PC-9 (cell line): ENCODE measurements around the gene SLC16A9. TPM values are rescaled to one million over a fixed set of nuclear protein-coding genes. Genes with fewer than 3 reads are reported as not detected.

Experiments used
- BruUV-seq: library from RNA; stranded (reverse); fragments of 400-500 nt; replicated peaks from 2 replicates; lab custom pipeline; 2021; lab: Mats Ljungman, UMichigan
- CTCF ChIA-PET: fragments of 300-600 bp; sonication (Branson Sonifier 250); formaldehyde crosslinking; loops from one replicate; lab custom pipeline; 2022; ENCODE audit warnings: antibody characterized with exemption; lab: Charles Lee
- POLR2A ChIA-PET: fragments of 300-600 bp; sonication (Branson Sonifier 250); formaldehyde crosslinking; loops from one replicate; lab custom pipeline; 2022; ENCODE audit warnings: antibody characterized with exemption; ENCODE audit not compliant: unreplicated experiment; lab: Charles Lee
- DNase-seq, 2 experiments: peaks; one replicate each; pipeline versions ENCODE4 v3.0.0 to v3.0.0-alpha.2; 2015 to 2022; ENCODE audit warnings: mixed read lengths in 1 of 2
- H2AFZ ChIP-seq: fragments of 200-600 bp; sonication (generic); 2 replicates; pipeline ENCODE4 v1.8.1; 2017; ENCODE audit warnings: antibody characterized with exemption
- H3F3A ChIP-seq: fragments of 200-600 bp; sonication (generic); 2 replicates; pipeline ENCODE4 v1.8.1; 2017; ENCODE audit warnings: antibody characterized with exemption, mild to moderate bottlenecking, low read depth; ENCODE audit not compliant: insufficient read depth
- H3K27ac ChIP-seq: fragments of 200-600 bp; sonication (generic); 2 replicates; pipeline ENCODE4 v1.6.1; 2016; ENCODE audit warnings: mixed run types
- H3K27me3 ChIP-seq: fragments of 200-600 bp; sonication (generic); 2 replicates; pipeline ENCODE4 v1.6.1; 2016; ENCODE audit warnings: low read depth, mixed run types; ENCODE audit not compliant: insufficient read depth
- H3K36me3 ChIP-seq: fragments of 200-600 bp; sonication (generic); 2 replicates; pipeline ENCODE4 v1.6.1; 2016; ENCODE audit warnings: low read depth, mixed run types
- H3K4me1 ChIP-seq: fragments of 200-600 bp; sonication (generic); replicated peaks from 2 replicates; pipeline ENCODE4 v1.6.1; 2016; ENCODE audit warnings: mixed run types; ENCODE audit not compliant: insufficient read depth
- H3K4me2 ChIP-seq: fragments of 200-600 bp; sonication (generic); 2 replicates; pipeline ENCODE4 v1.6.1; 2017; ENCODE audit warnings: mixed run types
- H3K4me3 ChIP-seq: fragments of 200-600 bp; sonication (generic); 2 replicates; pipeline ENCODE4 v1.6.1; 2016; ENCODE audit warnings: mixed run types
- H3K79me2 ChIP-seq: fragments of 200-600 bp; sonication (generic); 2 replicates; pipeline ENCODE4 v1.6.1; 2017; ENCODE audit warnings: low read depth, mixed run types
- H3K9me2 ChIP-seq: fragments of 200-600 bp; sonication (generic); 2 replicates; pipeline ENCODE4 v1.8.1; 2017; ENCODE audit warnings: mild to moderate bottlenecking; ENCODE audit not compliant: insufficient read depth
- H3K9me3 ChIP-seq: fragments of 200-600 bp; sonication (generic); 2 replicates; pipeline ENCODE4 v1.8.1; 2016; ENCODE audit warnings: low read depth; ENCODE audit not compliant: insufficient read depth
- H4K20me1 ChIP-seq: fragments of 200-600 bp; sonication (generic); 2 replicates; pipeline ENCODE4 v1.8.1; 2017; ENCODE audit not compliant: insufficient read depth
- CTCF ChIP-seq: fragments of 200-600 bp; sonication (generic); conservative IDR thresholded peaks from 2 replicates; pipeline ENCODE4 v1.6.1; 2017; ENCODE audit warnings: mixed run types, antibody characterized with exemption, mild to moderate bottlenecking, moderate library complexity
- EZH2 ChIP-seq: fragments of 200-600 bp; sonication (generic); IDR thresholded peaks from 2 replicates; pipeline ENCODE4 v1.8.0; 2017; ENCODE audit warnings: antibody characterized with exemption, low read depth
- intact Hi-C: fragments of 100-400 bp; cut with micrococcal nuclease; formaldehyde crosslinking; loops from one replicate; pipeline ENCODE4 v1.10.0; 2022; ENCODE audit not compliant: unreplicated experiment
- total RNA-seq: library from RNA; stranded (reverse); gene quantifications from 2 replicates; pipeline ENCODE4 v1.2.3, GENCODE V29; 2021

SLC16A9 gene
- total RNA-seq, 1 experiment from 2014 or later, result not detected

GRCh38 chr10:59724098-59724938 lies 14.7 kb upstream of the SLC16A9 start:
- no peak overlapping the region for H3K4me3 ChIP-seq
- H3F3A ChIP-seq, result no peaks in the 10 kb centered on the region
- H2AFZ ChIP-seq, result no peak overlapping the region
- DNase-seq, result no peak
- H3K36me3 ChIP-seq, result no peaks in the 10 kb centered on the region
- no peaks in the 10 kb centered on the region for H3K79me2 ChIP-seq
- intact Hi-C loops, result no loop called here
- no peaks in the 10 kb centered on the region for H4K20me1 ChIP-seq
- no peak overlapping the region for H3K27ac ChIP-seq
- BruUV-seq, result no TSS peak
- TF ChIP-seq CTCF (no peak), EZH2 (no peak)
- no peak overlapping the region for H3K4me2 ChIP-seq
- H3K9me2 ChIP-seq, result no peaks in the 10 kb centered on the region; the same call in 1 of the 2 replicates
- POLR2A ChIA-PET, result no interaction called here
- H3K27me3 ChIP-seq, result no peaks in the 10 kb centered on the region
- H3K4me1 ChIP-seq, result no peaks in the 10 kb centered on the region
- H3K9me3 ChIP-seq, result no peaks in the 10 kb centered on the region
- CTCF ChIA-PET, result no interaction called here

- no peaks in the 10 kb centered on the region for H3K27me3 ChIP-seq
- intact Hi-C loops, result no loop called here
- CTCF ChIA-PET, result no interaction called here
- no peaks in the 10 kb centered on the region for H4K20me1 ChIP-seq
- H2AFZ ChIP-seq, result no peak overlapping the region
- no peaks in the 10 kb centered on the region for H3K79me2 ChIP-seq
- no TSS peak for BruUV-seq
- DNase-seq, result no peak
- no peaks in the 10 kb centered on the region for H3K9me3 ChIP-seq
- POLR2A ChIA-PET, result no interaction called here
- H3K4me2 ChIP-seq, result no peak overlapping the region
- no peaks in the 10 kb centered on the region for H3F3A ChIP-seq
- no peaks in the 10 kb centered on the region; the same call in 1 of the 2 replicates for H3K9me2 ChIP-seq
- no peaks in the 10 kb centered on the region for H3K36me3 ChIP-seq
- H3K4me3 ChIP-seq, result no peak overlapping the region
- no peaks in the 10 kb centered on the region for H3K4me1 ChIP-seq
- TF ChIP-seq EZH2, result no peak
- no peak for TF ChIP-seq CTCF
- no peak overlapping the region for H3K27ac ChIP-seq
Measured at GRCh38 chr10:59720377-59720776, 10.7 kb upstream of the SLC16A9 start.

- Histone ChIP-seq H3K27me3 (no peaks in the 10 kb centered on the region), H3K9me2 (no peaks in the 10 kb centered on the region), H2AFZ (no peak overlapping the region), H3K27ac (no peak overlapping the region), H3K4me1 (no peaks in the 10 kb centered on the region), H3K9me3 (no peaks in the 10 kb centered on the region), H4K20me1 (no peaks in the 10 kb centered on the region), H3K4me2 (no peak overlapping the region), H3K4me3 (no peak overlapping the region), H3K36me3 (no peaks in the 10 kb centered on the region), H3F3A (no peaks in the 10 kb centered on the region), H3K79me2 (no peaks in the 10 kb centered on the region)
- CTCF ChIA-PET, result no interaction called here
- intact Hi-C loops, result no loop called here
- no TSS peak for BruUV-seq
- DNase-seq, result no peak
- POLR2A ChIA-PET, result no interaction called here
- no peak for TF ChIP-seq EZH2
- peak; percentile 42 for TF ChIP-seq CTCF
Measured at GRCh38 chr10:59719374-59719773, 9.7 kb upstream of the SLC16A9 start.
